Measurements from ENCODE around the gene CLCN2. TPM values are rescaled to one million over a fixed set of nuclear protein-coding genes. Genes with fewer than 3 reads are reported as not detected.

Gene CLCN2
- polyA plus RNA-seq, 2 of the 4 experiments (the other 2 are of a cell fraction) = 2.2 to 5.4 TPM

GRCh38 chr3:184311633-184312032 lies 49.8 kb downstream of the CLCN2 start:
- CTCF ChIA-PET = interaction anchor here (2.0 kb wide), 1 partner anchor 11 kb away, joined by 5 read pairs; no protein-coding TSS in a partner anchor
- ATAC-seq (no peak), DNase-seq (ENCODE audit: low read depth in 1 of 2, low spot score in 1 of 2) (no peak), FAIRE-seq (no peak)
- Histone ChIP-seq H3K4me1 (peaks cover 6% of the 10 kb centered on the region; the same call in 2 of the 3 replicates), H3K27ac (no peak overlapping the region), H3K9me3 (no peaks in the 10 kb centered on the region), H3K4me3 (no peak overlapping the region), H3K4me2 (no peak overlapping the region)
- POLR2A ChIA-PET = no interaction called here
- TF ChIP-seq EHMT2 (IDR thresholded peaks at IDR 0.05; ENCODE audit: low read depth) (no peak), RARB (CRISPR knock-in tag; IDR thresholded peaks at IDR 0.05) (no peak), ZC3H11A (IDR thresholded peaks at IDR 0.05) (no peak), POLR2A (IDR thresholded peaks at IDR 0.05; ENCODE audit: low read length) (no peak), GATA3 (IDR thresholded peaks at IDR 0.05; ENCODE audit: borderline replicate concordance) (no peak), BCL3 (IDR thresholded peaks at IDR 0.05) (no peak), RNF2 (IDR thresholded peaks at IDR 0.05; ENCODE audit: borderline replicate concordance, low read depth) (no peak)

- no peaks in the 10 kb centered on the region for H3K4me1 ChIP-seq
- POLR2A ChIA-PET = no interaction called here
- FAIRE-seq = no peak
- no peak for TF ChIP-seq SMC3 (IDR thresholded peaks at IDR 0.05)
- no peak for TF ChIP-seq FOXS1 (CRISPR knock-in tag; IDR thresholded peaks at IDR 0.05)
- no peak for TF ChIP-seq CEBPB (IDR thresholded peaks at IDR 0.05)
- no peak for TF ChIP-seq BHLHE40 (IDR thresholded peaks at IDR 0.05; ENCODE audit: low read depth, low read length)
- no peak for TF ChIP-seq EHMT2 (IDR thresholded peaks at IDR 0.05; ENCODE audit: low read depth)
- no peak for TF ChIP-seq FOSL2 (IDR thresholded peaks at IDR 0.05)
- no peak for TF ChIP-seq FOSL2 (CRISPR knock-in tag; IDR thresholded peaks at IDR 0.05)
- TF ChIP-seq GATA3 (IDR thresholded peaks at IDR 0.05; ENCODE audit: borderline replicate concordance) = no peak
- TF ChIP-seq TFCP2L1 (CRISPR knock-in tag; IDR thresholded peaks at IDR 0.05) = no peak
- no peak for TF ChIP-seq KDM1A (IDR thresholded peaks at IDR 0.05; ENCODE audit: low read depth)
- TF ChIP-seq ZFP36 (IDR thresholded peaks at IDR 0.05; ENCODE audit: borderline replicate concordance, partially characterized antibody) = no peak
- no peak for TF ChIP-seq EP300 (IDR thresholded peaks at IDR 0.05)
- no peak for TF ChIP-seq ESRRA (IDR thresholded peaks at IDR 0.05; ENCODE audit: borderline replicate concordance, low read length)
- no peak for TF ChIP-seq POLR2A (IDR thresholded peaks at IDR 0.05; ENCODE audit: low read length)
- TF ChIP-seq HMGXB4 (CRISPR knock-in tag; IDR thresholded peaks at IDR 0.05; ENCODE audit: borderline replicate concordance) = no peak
- no peak for TF ChIP-seq TP53 (CRISPR knock-in tag; IDR thresholded peaks at IDR 0.05)
- no peak for TF ChIP-seq EHF (CRISPR knock-in tag; IDR thresholded peaks at IDR 0.05)
- TF ChIP-seq HOXB13 (CRISPR knock-in tag; IDR thresholded peaks at IDR 0.05; ENCODE audit: low read depth) = no peak
- DNase-seq (ENCODE audit: low read depth in 1 of 2, low spot score in 1 of 2) = no peak
- H3K4me3 ChIP-seq = no peak overlapping the region
- CTCF ChIA-PET = no interaction called here
- no peak overlapping the region for H3K4me2 ChIP-seq
- WGBS (ENCODE audit: missing lambda C conversion rate) = 90% methylated on average over 7 of the region's 7 CpGs
- no peak overlapping the region for H3K27ac ChIP-seq
- peak in 1 of 2 experiments; percentile 36; a peak in 2 of 6 replicates for ATAC-seq
- no peaks in the 10 kb centered on the region for H3K9me3 ChIP-seq
Observed at GRCh38 chr3:184308744-184309143, 52.7 kb downstream of the CLCN2 start.

GRCh38 chr3:184307915-184308314 lies 53.5 kb downstream of the CLCN2 start:
- Histone ChIP-seq H3K9me3 (no peaks in the 10 kb centered on the region), H3K4me3 (no peak overlapping the region), H3K4me2 (no peak overlapping the region), H3K4me1 (no peaks in the 10 kb centered on the region), H3K27ac (no peak overlapping the region)
- WGBS (ENCODE audit: missing lambda C conversion rate) = 90% methylated on average over 9 of the region's 9 CpGs
- CTCF ChIA-PET = no interaction called here
- POLR2A ChIA-PET = no interaction called here
- DNase-seq (ENCODE audit: low read depth in 1 of 2, low spot score in 1 of 2) = no peak
- FAIRE-seq = no peak
- ATAC-seq = no peak
- TF ChIP-seq FOXS1 (CRISPR knock-in tag; IDR thresholded peaks at IDR 0.05) = no peak
- no peak for TF ChIP-seq PHF8 (IDR thresholded peaks at IDR 0.05; ENCODE audit: borderline replicate concordance, low read depth)
- TF ChIP-seq ATOH8 (CRISPR knock-in tag; IDR thresholded peaks at IDR 0.05; ENCODE audit: low read depth) = no peak
- no peak for TF ChIP-seq RFX5 (IDR thresholded peaks at IDR 0.05)
- no peak for TF ChIP-seq ZNF302 (CRISPR knock-in tag; IDR thresholded peaks at IDR 0.05)
- no peak for TF ChIP-seq CHD4 (IDR thresholded peaks at IDR 0.05; ENCODE audit: borderline replicate concordance)

Data from A549 (cell line).